NCI-H510A treated with DMSO at 0.1 percent for 48 hours (cell line): ENCODE data around the gene RAB1B.

Experiments
- DNase-seq: peaks from one replicate; lab custom pipeline; 2025; lab: John Stamatoyannopoulos, UW

The RAB1B gene

GRCh38 chr11:66323684-66324083, 55.2 kb downstream of the RAB1B start:
- no peak for DNase-seq

GRCh38 chr11:66324664-66325063, 56.2 kb downstream of the RAB1B start:
- no peak for DNase-seq

GRCh38 chr11:66325263-66325671, 56.8 kb downstream of the RAB1B start:
- DNase-seq: no peak

GRCh38 chr11:66326261-66327111, 58.0 kb downstream of the RAB1B start:
- DNase-seq: no peak
